ENCODE measurements around the gene RABGAP1L. TPM values are rescaled to one million over a fixed set of nuclear protein-coding genes. Genes with fewer than 3 reads are reported as not detected.

The RABGAP1L gene
- total and polyA plus RNA-seq, 2 of the 8 experiments (the other 6 are each of a cell fraction or from before 2014, with no cell fraction given) = 33.3 to 156 TPM

- CTCF ChIA-PET (ENCODE audit: partially characterized antibody) = no interaction called here
- no peak overlapping the region for H2BK20ac ChIP-seq (ENCODE audit: low read length)
- no peak overlapping the region for H3K4me3 ChIP-seq (ENCODE audit: extremely low read depth in 1 of 4, insufficient read depth in 2 of 4, low read depth in 3 of 4, low read length in 4 of 4)
- H3K36me3 ChIP-seq (ENCODE audit: control insufficient read depth in 2 of 4, insufficient read depth in 4 of 4, low read length in 3 of 4) = no peaks in the 10 kb centered on the region
- no peak overlapping the region for H3K56ac ChIP-seq (replicated peaks; ENCODE audit: insufficient read length, low read depth, low read length)
- H4K91ac ChIP-seq (replicated peaks; ENCODE audit: insufficient read length, low read length) = no peak overlapping the region
- H3K14ac ChIP-seq (ENCODE audit: insufficient read length) = no peak overlapping the region
- no peaks in the 10 kb centered on the region for H3K23me2 ChIP-seq (ENCODE audit: low read depth, low read length)
- peaks cover 0 to 6% (median 0%) of the 10 kb centered on the region in 4 experiments; a peak in 1 of 7 replicates for H3K4me1 ChIP-seq (replicated peaks in 1 of 4; ENCODE audit: control insufficient read depth in 3 of 4, insufficient read depth in 4 of 4, low read length in 3 of 4)
- FAIRE-seq = no peak
- no peak overlapping the region for H4K8ac ChIP-seq (ENCODE audit: extremely low read depth, insufficient read depth, low read length)
- H4K20me1 ChIP-seq (replicated peaks in 1 of 2; ENCODE audit: control insufficient read depth in 1 of 2, insufficient read depth in 2 of 2, low read length in 2 of 2) = no peaks in the 10 kb centered on the region
- H4K5ac ChIP-seq (ENCODE audit: insufficient read length, low read depth, low read length) = no peak overlapping the region
- H2BK120ac ChIP-seq (replicated peaks; ENCODE audit: low read depth, low read length) = no peak overlapping the region
- H3K9ac ChIP-seq (replicated peaks in 1 of 4; ENCODE audit: extremely low read depth in 1 of 4, low read depth in 3 of 4, low read length in 3 of 4) = no peak overlapping the region
- no peak overlapping the region for H3K27ac ChIP-seq (ENCODE audit: low read depth, low read length)
- H2AK5ac ChIP-seq (ENCODE audit: low read depth, low read length) = no peak overlapping the region
- H3K9me3 ChIP-seq (ENCODE audit: insufficient read depth in 2 of 2, low read depth in 1 of 2, low read length in 1 of 2) = no peaks in the 10 kb centered on the region
- no peak overlapping the region for H2AFZ ChIP-seq (ENCODE audit: low read length)
- H3K79me1 ChIP-seq (ENCODE audit: low read depth, low read length) = no peaks in the 10 kb centered on the region
- H3K18ac ChIP-seq (ENCODE audit: extremely low read depth, low read length) = no peak overlapping the region
- no peak overlapping the region for H3K23ac ChIP-seq (ENCODE audit: insufficient read length)
- no peak overlapping the region for H2BK15ac ChIP-seq (ENCODE audit: low read length)
- DNase-seq (ENCODE audit: low read depth in 1 of 2, low spot score in 2 of 2) = no peak
- 89% methylated on average over 5 of the region's 5 CpGs; no CpG with 5 or more reads in 1 of the 2 experiments for WGBS, 2 experiments (ENCODE audit: extremely low coverage in 1 of 2, insufficient coverage in 1 of 2, insufficient read length in 1 of 2, insufficient replicate concordance in 2 of 2, low coverage in 1 of 2, low lambda C conversion rate in 2 of 2, missing lambda C conversion rate in 1 of 2)
- H3K4ac ChIP-seq (replicated peaks; ENCODE audit: insufficient read length, low read depth, low read length) = no peak overlapping the region
- H2BK12ac ChIP-seq (ENCODE audit: low read depth, low read length) = no peak overlapping the region
- POLR2A ChIA-PET (ENCODE audit: partially characterized antibody) = no interaction called here
- H3K79me2 ChIP-seq (ENCODE audit: control insufficient read depth in 1 of 2, insufficient read depth in 2 of 2, low read length in 2 of 2) = peaks cover 0 to 6% of the 10 kb centered on the region in 2 experiments; a peak in 1 of 4 replicates
- no peaks in the 10 kb centered on the region for H3K27me3 ChIP-seq (replicated peaks in 1 of 4; ENCODE audit: control insufficient read depth in 3 of 4, extremely low read depth in 1 of 4, insufficient read depth in 3 of 4, low read length in 3 of 4)
- H3K4me2 ChIP-seq (ENCODE audit: insufficient read depth in 1 of 2, low read depth in 2 of 2, low read length in 2 of 2) = no peak overlapping the region
- H2BK5ac ChIP-seq (ENCODE audit: low read depth, low read length) = no peak overlapping the region
- no peak for TF ChIP-seq ATF2 (IDR thresholded peaks at IDR 0.05; ENCODE audit: low read length)
- no peak for TF ChIP-seq CBX8 (IDR thresholded peaks at IDR 0.05; ENCODE audit: borderline replicate concordance, low read depth, low read length)
- TF ChIP-seq RFX5 (IDR thresholded peaks at IDR 0.05; ENCODE audit: borderline replicate concordance, low read depth, low read length) = no peak
- TF ChIP-seq TCF12 (IDR thresholded peaks at IDR 0.05; ENCODE audit: low read depth, low read length) = no peak
- TF ChIP-seq USF2 (IDR thresholded peaks at IDR 0.05; ENCODE audit: low read length) = no peak
- TF ChIP-seq TEAD4 (IDR thresholded peaks at IDR 0.05; ENCODE audit: low read depth, low read length) = no peak
- TF ChIP-seq MAX (IDR thresholded peaks at IDR 0.05) = no peak
- no peak for TF ChIP-seq GTF2F1 (IDR thresholded peaks at IDR 0.05; ENCODE audit: borderline replicate concordance, low read depth, low read length)
- no peak for TF ChIP-seq JUND (IDR thresholded peaks at IDR 0.05; ENCODE audit: low read length)
- no peak for TF ChIP-seq SIRT6 (IDR thresholded peaks at IDR 0.05; ENCODE audit: low read length)
Observed at GRCh38 chr1:174209347-174210187, 50.2 kb downstream of the RABGAP1L start.

Measured in H1 (cell line).